Kidney (tissue), 14 donors: ENCODE results near the gene NR3C2. TPM values are rescaled to one million over a fixed set of nuclear protein-coding genes. Genes with fewer than 3 reads are reported as not detected.

Source experiments
- DNase-seq, 5 donors: peaks; one replicate each; pipeline ENCODE4 v3.0.0-alpha.2; 2013 to 2020
- FAIRE-seq: peaks from 2 replicates; lab custom pipeline; 2012; peaks lifted over from hg19 to GRCh38; lab: Jason Lieb, UNC
- H3K27ac ChIP-seq, 2 donors: one replicate each; pipeline ENCODE4 v1.7.0; 2013; ENCODE audit warnings: low read depth in 2 of 2, low read length in 2 of 2, inconsistent platforms in 1 of 2
- H3K27me3 ChIP-seq: one replicate; pipeline ENCODE4 v1.7.1; 2013; ENCODE audit warnings: low read length, inconsistent platforms; ENCODE audit not compliant: control insufficient read depth, insufficient read depth
- H3K36me3 ChIP-seq, 3 donors: one replicate each; pipeline versions ENCODE4 v1.7.0 to v1.7.1; 2013; ENCODE audit warnings: low read length in 3 of 3, control low read depth in 1 of 3, inconsistent platforms in 1 of 3; ENCODE audit not compliant: insufficient read depth in 3 of 3, control insufficient read depth in 2 of 3
- H3K4me1 ChIP-seq, 3 donors: one replicate each; pipeline versions ENCODE4 v1.7.0 to v1.7.1; 2013; ENCODE audit warnings: low read length in 3 of 3, inconsistent platforms in 1 of 3, low read depth in 1 of 3; ENCODE audit not compliant: control insufficient read depth in 2 of 3, insufficient read depth in 2 of 3
- H3K4me3 ChIP-seq, 3 donors: one replicate each; pipeline versions ENCODE4 v1.7.0 to v1.8.1; 2013; ENCODE audit warnings: low read length in 3 of 3, control low read depth in 1 of 3, inconsistent platforms in 1 of 3
- H3K9ac ChIP-seq, 3 donors: one replicate each; pipeline versions ENCODE4 v1.7.0 to v1.7.1; 2013; ENCODE audit warnings: low read length in 3 of 3, control low read depth in 1 of 3, inconsistent platforms in 1 of 3
- H3K9me3 ChIP-seq, 3 donors: one replicate each; pipeline versions ENCODE4 v1.7.0 to v1.7.1; 2013; ENCODE audit warnings: low read length in 3 of 3, control low read depth in 1 of 3, inconsistent platforms in 1 of 3; ENCODE audit not compliant: control insufficient read depth in 2 of 3, insufficient read depth in 1 of 3
- intact Hi-C: fragments of 100-400 bp; cut with DNase I; formaldehyde crosslinking; loops from one replicate; pipeline ENCODE4 v1.11.1; 2022
- polyA plus RNA-seq: library from polyadenylated mRNA; stranded (reverse); fragments of 350-450 nt; fragmentation: Illumina TruSeq; extraction: RNeasy Lipid Tissue Mini Kit (QIAGEN cat#74804); gene quantifications from one replicate; pipeline ENCODE4 v1.2.3, GENCODE V29; 2014; ENCODE audit warnings: low read depth, low replicate concordance; ENCODE audit not compliant: insufficient read depth
- total RNA-seq: library from RNA; stranded (reverse); fragmentation: NEBNext Ultra II Directional; extraction: Animal tissue kit (Norgen Biotek cat#: 25700); gene quantifications from one replicate; pipeline ENCODE4 v1.2.1, GENCODE V29; 2021
- TF ChIP-seq, protein P1 (sequence below): IDR thresholded peaks from 3 replicates; pipeline ENCODE4 v1.5.1; 2012; ENCODE audit warnings: mild to moderate bottlenecking, moderate library complexity, borderline replicate concordance; ENCODE audit not compliant: insufficient read depth; ENCODE audit errors: extremely low read depth
- donor health status: control.
- donor health status: control.
- donor health status: control.
- donor health status: control.
- donor health status: control.
- donor health status: DM: yes; HTN: yes; CAD: no.
- donor health status: Normal renal cell carcinoma (clear cell type).

NR3C2 gene
- total and polyA plus RNA-seq, 2 donors from 2014 or later: 8.7 to 43.4 TPM

DNA sequence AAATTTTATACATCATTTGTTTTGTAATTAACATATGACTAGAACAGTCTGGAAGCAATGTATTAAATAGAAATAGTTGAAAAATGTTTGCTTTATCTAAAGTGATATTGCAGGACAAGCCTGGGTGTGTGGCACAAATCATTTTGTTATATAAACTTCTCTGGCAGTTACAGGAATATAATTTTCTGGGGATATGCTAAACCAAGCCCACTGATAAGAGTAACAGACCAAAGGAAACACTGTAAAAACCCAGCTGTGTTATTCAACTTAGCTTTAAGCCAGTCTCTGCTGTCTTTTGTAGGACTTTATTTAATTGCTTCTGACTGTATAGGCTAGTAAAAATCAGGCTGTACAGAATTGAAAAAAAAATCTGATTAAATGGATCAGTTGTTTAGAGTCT lies 156.2 kb downstream of the NR3C2 start:
- TF ChIP-seq, protein P1, sequence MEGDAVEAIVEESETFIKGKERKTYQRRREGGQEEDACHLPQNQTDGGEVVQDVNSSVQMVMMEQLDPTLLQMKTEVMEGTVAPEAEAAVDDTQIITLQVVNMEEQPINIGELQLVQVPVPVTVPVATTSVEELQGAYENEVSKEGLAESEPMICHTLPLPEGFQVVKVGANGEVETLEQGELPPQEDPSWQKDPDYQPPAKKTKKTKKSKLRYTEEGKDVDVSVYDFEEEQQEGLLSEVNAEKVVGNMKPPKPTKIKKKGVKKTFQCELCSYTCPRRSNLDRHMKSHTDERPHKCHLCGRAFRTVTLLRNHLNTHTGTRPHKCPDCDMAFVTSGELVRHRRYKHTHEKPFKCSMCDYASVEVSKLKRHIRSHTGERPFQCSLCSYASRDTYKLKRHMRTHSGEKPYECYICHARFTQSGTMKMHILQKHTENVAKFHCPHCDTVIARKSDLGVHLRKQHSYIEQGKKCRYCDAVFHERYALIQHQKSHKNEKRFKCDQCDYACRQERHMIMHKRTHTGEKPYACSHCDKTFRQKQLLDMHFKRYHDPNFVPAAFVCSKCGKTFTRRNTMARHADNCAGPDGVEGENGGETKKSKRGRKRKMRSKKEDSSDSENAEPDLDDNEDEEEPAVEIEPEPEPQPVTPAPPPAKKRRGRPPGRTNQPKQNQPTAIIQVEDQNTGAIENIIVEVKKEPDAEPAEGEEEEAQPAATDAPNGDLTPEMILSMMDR: no peak
- peaks cover 0 to 6% (median 5%) of the 10 kb centered on the region in 3 donors for H3K4me1 ChIP-seq
- H3K9me3 ChIP-seq: no peaks in the 10 kb centered on the region
- H3K27me3 ChIP-seq: no peaks in the 10 kb centered on the region
- no peaks in the 10 kb centered on the region for H3K36me3 ChIP-seq
- intact Hi-C loops: no loop called here
- H3K4me3 ChIP-seq: no peak overlapping the region
- H3K27ac ChIP-seq: no peak overlapping the region
- DNase-seq (no peak), FAIRE-seq (no peak)
- H3K9ac ChIP-seq: no peak overlapping the region

DNA sequence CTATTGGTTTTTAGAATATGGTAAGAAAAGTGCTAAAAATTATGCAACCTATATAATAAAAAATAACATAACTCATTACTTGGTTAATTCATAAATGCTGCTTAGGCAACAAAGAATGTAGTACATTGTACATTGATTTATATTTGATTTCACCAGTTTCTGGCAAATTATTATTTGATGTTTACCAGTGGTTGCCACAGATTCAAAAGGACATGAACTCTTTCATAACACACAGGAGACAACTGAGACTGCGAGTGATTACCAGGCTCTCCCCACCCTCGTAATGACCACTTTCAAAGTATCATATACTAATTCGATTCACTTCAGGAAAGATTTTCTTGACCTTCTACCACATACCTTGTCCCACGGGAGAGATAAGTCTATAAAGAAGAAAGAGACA lies 158.5 kb downstream of the NR3C2 start:
- FAIRE-seq: no peak
- Histone ChIP-seq H3K9me3 (no peaks in the 10 kb centered on the region), H3K4me1 (peaks cover 0 to 6% (median 5%) of the 10 kb centered on the region in 3 donors), H3K36me3 (no peaks in the 10 kb centered on the region), H3K27me3 (no peaks in the 10 kb centered on the region), H3K4me3 (no peak overlapping the region), H3K9ac (no peak overlapping the region), H3K27ac (no peak overlapping the region)
- TF ChIP-seq, protein P1: no peak
- intact Hi-C loops: no loop called here
- no peak for DNase-seq

DNA sequence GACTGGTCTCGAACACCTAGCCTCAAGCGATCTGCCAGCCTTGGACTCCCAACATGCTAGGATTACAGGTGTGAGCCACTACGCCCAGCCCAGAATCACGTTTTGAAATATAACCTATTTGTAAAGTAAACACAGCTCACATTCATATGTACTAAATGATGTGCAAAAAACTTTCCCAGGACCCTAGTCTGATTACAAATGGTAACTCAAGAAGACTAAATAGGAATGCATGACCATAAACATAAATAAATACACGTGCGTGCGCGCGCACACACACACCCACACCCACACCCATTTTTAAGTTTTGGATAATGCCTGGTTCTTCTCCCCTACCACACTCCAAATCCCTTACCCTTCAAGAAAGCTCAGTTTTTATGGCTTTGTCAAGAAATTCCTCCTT lies 163.9 kb downstream of the NR3C2 start:
- H3K27ac ChIP-seq: no peak overlapping the region
- no peak overlapping the region for H3K4me3 ChIP-seq
- DNase-seq (no peak), FAIRE-seq (no peak)
- peaks cover 0 to 5% (median 4%) of the 10 kb centered on the region in 3 donors for H3K4me1 ChIP-seq
- H3K36me3 ChIP-seq: no peaks in the 10 kb centered on the region
- no peaks in the 10 kb centered on the region for H3K9me3 ChIP-seq
- TF ChIP-seq, protein P1: no peak
- H3K27me3 ChIP-seq: no peaks in the 10 kb centered on the region
- no peak overlapping the region for H3K9ac ChIP-seq
- intact Hi-C loops: no loop called here

DNA sequence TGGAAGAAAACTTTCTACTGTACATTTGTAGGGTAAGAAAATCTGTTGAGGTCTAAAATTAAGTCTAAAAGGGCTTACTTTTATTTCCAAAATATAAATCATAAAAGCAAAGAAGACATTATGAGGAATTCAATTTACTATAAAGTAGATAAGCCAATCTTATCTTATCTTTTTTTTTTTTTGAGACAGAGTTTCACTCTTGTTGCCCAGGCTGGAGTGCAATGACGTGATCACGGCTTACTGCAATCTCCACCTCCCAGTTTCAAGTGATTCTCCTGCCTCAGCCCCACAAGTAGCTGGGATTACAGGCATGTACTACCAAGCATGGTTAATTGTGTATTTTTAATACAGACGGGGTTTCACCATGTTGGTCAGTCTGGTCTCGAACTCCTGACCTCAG lies 166.9 kb downstream of the NR3C2 start:
- Histone ChIP-seq H3K27me3 (no peaks in the 10 kb centered on the region), H3K4me1 (peaks cover 0 to 5% (median 4%) of the 10 kb centered on the region in 3 donors), H3K9ac (no peak overlapping the region), H3K36me3 (no peaks in the 10 kb centered on the region), H3K27ac (no peak overlapping the region), H3K4me3 (no peak overlapping the region), H3K9me3 (no peaks in the 10 kb centered on the region)
- DNase-seq: no peak
- FAIRE-seq: no peak
- intact Hi-C loops: no loop called here
- TF ChIP-seq, protein P1: no peak
